Amniotic epithelial cell (primary cell): Measurements from ENCODE around the gene FAM168A.
A peak's percentile ranks its signal among the peaks of the same experiment; 100 is the strongest.

ENCODE experiments used
- DNase-seq: peaks from one replicate; pipeline ENCODE4 v3.0.0-alpha.2; 2010; ENCODE audit warnings: low read depth

The FAM168A gene

DNA sequence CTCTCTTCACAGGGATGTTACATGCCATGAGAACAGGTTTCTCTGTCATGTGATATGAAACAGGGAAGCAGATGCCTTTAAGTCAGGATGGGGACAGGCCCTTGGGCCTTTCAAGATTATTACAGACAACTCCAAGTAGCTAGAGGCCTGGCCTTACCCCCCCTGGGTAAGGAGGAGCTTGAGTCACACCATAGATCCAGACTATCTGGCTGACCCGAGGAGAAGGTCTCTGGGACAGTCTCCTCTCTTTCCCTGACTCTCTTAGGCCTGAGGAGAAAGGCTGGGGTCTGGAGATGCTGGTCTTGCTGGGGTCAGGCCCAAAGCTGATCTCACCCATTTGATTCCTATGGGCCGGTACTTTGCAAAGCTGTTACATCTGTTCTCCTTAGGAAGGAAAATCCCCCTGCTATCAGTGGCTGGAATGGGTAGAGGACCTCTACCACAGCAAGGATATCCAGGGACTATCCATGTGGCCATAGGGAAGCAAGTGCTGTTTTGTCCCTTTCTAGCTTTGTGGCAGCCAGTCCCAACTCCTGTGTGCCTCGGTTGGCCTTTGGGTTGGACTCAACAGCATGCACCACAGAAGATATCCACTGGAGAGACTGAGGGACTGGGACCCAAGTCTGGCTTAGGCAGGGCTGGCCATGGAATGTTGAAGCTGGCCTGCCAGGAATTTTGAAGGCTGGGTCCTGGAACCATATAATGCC lies 196.5 kb downstream of the FAM168A start:
- DNase-seq, result no peak

- DNase-seq, result no peak
Measured at GRCh38 chr11:73400293-73400692, 197.6 kb downstream of the FAM168A start.

DNA sequence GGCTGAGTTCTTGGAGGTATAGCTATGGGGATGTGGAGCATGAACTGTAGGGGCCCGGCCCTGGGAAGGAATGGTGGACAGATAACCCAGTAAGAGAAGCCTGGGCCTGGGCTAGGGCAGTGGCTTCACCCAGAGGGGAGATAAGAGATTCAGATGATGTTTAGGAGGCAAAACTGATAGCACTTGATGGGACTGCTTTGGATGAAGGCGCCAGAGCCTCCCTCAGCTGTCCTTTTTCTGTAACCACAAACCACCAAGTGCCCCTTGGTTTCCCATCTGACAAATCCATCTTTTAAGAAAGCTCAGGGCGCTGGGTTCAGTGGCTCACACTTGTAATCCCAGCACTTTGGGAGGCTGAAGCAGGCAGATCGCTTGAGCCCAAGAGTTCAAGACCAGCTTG lies 198.3 kb downstream of the FAM168A start:
- no peak for DNase-seq

DNA sequence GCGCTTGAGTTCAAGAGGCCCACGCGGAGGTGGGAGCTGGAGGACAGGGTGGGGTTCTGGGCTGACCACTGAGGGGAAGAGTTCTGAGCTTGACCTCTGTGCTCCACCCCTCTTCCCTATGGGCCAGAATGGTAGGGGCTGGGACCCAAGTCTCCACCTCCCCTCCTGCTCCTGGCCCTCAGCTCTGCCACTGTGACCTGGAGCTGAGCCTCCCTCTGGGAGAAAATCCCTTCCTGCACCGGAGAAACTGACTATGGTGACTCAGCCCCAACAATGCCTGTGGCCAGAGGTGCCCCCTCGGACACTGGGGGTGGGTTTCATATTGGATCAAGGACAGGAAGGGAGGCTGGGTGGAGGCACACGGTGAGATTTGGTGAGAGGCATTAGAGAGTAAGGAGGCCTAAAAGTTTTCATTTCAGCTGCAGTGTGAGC lies 198.7 kb downstream of the FAM168A start:
- DNase-seq, result no peak

- no peak for DNase-seq
Measured at GRCh38 chr11:73398721-73399120, 199.2 kb downstream of the FAM168A start.

DNA sequence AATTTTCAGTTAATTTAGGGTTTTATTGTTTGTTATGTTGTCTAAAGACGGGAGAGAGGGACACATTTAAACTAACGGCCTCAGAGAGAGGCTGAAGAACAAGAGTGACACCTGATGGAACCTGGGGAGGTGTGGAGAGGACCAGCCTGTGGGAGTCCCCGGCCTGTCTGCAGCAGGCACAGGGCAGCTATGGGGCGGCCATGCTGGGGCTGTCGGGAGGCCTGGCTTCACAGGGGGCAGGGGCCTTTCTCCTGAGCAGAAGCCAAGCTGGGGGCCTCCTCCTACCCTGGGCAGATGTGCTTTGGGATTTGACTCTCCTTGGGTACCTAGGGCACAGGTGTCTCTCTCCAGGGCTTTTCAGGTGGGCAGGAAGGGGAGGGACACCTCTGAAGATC lies 199.8 kb downstream of the FAM168A start:
- no peak for DNase-seq

GRCh38 chr11:73397468-73398131 lies 200.3 kb downstream of the FAM168A start:
- DNase-seq, result no peak

DNA sequence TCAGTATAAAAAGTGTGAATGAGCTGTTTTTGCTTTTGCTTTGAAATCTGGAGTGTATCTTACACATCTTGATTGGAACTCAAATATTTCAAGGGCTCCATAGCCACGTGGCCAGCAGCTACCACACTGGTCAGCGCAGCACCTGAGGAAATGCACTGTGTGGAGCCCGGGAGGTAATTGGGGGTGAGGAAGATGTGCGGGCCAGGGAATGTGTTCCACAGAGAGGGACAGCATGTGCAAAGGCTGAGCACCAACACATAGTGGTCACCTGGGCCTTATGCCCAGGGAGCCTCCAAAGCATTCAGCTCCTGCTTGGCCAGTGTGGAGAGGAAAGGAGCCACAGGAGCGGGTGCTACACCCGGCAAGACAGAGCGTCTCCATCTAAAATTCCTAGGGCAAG lies 200.9 kb downstream of the FAM168A start:
- DNase-seq, result no peak

DNA sequence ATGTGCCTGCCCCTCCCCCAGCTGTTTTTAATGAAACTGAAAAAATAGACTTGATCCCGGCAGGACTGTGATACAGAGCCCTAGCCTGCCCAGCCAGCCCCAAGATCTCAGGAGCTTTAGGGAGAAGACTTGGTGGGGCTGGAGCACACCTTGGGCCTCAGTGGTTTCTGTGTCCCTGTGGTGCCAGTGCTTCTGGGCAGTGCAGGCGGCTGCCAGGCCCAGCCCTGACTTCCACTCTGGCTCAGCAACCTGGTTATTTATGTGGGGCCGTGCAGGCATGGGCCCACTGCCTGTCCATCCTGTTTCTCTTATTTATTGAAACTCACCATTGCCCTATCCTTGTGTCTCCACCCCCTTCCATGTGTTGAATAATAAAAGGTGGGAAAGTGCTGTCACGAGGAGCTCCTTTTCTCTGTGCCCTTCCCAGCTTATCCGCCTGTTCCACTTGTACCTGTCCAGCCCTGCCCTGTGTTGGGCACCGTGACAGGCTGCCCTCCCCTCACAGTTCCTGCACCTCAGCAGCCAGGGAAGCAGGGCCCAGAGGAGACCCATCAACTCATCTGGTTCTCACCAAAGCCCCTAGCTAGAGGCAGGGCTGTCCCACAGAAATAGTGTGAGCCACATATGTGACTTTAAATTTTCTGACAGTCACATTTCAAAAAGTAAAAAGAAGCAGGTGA lies 201.5 kb downstream of the FAM168A start:
- DNase-seq, result no peak

DNA sequence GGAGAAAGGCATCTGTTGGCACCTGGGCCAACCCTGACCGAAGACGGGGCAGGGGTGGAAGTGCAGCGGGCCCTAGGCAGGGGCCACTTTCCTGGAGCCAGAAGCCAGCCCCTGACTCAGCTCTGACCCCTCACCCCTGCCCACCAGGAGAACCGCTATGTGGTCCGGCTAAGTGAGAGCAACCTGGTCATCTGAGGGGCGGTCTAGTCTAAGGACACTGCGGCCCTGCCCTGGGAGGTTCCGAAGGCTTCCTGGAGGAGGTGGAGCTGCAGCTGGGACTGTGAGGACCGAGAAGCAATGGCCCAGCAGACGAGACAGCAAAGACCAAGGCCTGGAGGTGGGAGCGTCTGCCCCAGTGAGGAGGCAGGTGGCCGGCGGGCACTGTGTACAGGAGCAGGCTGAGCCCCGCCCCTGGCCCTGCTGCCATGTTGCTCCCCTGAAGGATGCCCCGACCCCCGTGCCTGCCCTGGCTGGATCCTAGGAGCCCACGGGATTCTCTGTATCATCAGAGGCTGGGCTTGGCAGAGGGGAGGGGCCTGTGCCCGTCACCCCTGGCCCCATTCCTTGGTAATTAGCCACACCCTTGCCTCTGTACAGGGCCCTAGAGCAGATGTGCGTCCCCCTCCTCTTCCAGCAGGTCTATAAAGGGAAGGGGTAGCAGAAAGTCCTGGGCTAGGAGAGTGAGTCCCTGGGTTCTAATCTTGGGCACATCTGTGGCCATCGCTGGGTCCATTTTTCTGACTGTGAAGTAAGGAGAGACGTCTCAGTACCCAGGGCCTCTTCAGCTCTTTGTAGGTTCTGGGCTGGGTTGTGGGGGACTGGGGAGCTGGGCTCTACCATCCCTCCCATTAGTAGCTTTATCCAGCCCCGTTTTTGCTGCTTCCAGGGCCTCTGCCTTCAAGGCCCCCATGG lies 202.4 kb downstream of the FAM168A start:
- DNase-seq, result no peak

GRCh38 chr11:73394416-73395296 lies 203.3 kb downstream of the FAM168A start:
- no peak for DNase-seq

DNA sequence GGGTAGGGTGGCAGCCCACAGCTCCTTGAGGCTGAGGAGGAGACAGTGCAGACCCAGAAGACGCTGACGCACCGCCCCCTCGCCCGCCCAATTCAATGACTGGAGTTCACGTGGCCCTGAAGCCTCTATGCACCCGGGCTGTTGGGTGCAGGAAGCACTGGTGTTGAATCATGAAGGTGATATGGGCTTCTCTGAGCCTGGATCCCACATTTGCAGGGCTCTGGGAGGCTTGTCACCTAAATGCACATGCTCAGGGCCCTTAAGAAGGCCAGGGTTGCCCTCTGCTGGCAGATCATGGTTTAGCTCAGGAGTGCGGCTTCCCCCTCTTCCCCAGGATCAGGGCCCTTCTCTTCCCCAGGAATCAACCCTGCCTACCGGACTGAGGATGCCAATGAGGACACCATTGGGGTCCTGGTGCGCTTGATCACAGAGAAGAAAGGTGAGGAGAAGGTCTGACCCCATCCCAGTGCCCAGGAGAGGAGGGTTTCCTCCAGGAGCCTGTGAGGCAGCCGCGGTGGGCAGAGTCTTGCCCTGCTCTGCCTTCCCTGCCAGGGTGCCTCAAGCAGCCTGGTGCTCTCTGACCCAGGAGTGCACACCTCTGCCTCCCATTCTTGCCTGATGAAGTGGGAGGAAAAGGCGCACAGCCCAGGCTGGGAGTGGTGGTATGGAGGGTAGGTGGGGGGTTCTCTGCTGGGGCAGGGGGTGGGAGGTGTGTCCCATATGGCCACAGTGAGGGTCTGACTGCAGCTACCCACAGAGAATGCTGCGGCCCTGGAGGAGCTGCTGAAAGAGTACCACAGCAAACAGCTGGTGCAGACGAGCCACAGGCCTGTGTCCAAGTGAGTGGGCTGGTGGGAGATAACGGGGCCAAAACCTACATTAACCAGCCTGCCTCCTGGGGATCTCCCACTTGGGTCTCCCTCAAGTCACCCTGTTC lies 204.2 kb downstream of the FAM168A start:
- peak; percentile 76 for DNase-seq

DNA sequence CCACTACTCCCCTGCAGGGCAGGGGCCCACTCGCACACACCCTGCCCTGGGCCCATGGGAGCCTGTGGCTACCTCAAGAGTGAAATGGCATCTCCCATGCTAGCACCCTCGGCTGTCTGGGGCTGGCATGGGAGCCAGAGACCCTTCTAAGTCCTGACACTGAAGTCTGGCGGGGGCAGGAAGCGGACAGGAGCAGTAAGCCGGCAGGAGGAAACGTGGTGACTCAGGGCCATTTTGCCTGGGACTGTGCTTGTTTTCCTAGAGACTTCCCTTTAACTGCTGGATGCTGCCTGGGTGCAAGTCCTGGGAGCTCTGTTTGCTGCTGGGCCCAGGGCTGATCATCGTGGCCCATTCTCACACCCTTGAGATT lies 204.9 kb downstream of the FAM168A start:
- no peak for DNase-seq

GRCh38 chr11:73392108-73393010 lies 205.6 kb downstream of the FAM168A start:
- DNase-seq, result no peak

GRCh38 chr11:73391665-73392064 lies 206.2 kb downstream of the FAM168A start:
- DNase-seq, result no peak

DNA sequence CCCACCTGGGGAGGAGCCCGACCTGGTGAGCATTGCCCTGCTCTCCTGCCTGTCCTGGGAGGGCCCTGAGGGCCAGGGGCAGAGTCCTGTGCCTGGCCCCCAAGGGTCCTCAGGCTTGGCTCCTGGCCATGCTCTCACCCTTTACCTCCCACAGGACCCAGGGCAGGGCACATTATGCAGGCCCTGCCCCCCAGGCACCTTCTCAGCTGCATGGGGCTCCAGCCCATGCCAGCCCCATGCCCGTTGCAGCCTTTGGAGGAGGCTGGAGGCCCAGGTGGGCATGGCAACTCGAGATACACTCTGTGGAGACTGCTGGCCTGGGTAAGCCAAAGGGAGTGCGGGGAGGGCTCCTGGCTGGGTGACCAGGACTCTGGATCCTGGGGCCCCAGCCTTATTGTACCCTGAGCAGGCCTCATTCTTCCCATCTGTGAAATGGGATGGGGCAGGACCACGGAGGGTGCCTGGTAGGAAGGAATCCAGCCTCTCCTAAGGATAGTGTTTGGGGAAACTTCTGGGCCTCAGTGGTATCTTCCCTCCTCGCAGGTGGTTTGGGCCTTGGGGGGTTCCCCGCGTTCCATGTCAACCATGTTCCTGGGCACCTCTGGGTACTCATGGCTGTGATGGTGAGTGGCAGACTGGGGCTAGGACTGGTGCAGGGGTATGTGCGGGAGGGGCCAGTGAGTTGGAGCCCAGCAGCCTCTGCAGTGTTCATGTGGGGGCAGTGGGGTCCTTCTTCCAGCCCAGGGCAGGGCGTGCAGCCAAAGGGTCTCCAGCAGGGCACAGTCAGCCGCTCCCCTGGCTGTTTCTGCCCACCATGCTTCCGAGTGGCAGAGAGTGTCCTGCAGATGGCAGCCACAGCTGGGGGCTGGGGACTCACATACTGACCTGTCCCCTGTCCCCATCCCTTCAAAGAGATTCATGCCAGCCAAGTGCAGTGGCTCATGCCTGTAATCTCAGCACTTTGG lies 207.0 kb downstream of the FAM168A start:
- DNase-seq, result no peak

DNA sequence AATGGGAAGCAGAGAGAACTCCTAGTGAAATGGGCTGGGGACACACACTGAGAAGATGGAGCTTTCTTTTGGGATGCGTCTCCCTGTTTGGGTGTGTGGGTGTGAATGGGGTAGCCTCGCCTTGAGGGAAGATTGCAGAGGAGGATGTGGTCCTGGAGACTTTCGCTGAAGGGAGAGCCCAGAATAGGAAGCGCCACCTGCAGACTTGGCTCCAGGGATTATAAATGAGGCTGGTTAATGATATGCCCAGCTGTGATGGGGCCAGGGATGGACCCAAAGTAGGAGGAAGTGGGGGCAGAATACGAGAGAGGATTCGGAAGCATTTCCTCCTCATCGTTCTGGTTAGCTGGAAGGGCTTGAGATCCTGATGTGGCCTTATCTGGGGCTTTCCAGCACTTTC lies 208.0 kb downstream of the FAM168A start:
- no peak for DNase-seq

- DNase-seq, result no peak
Measured at GRCh38 chr11:73389134-73389525, 208.8 kb downstream of the FAM168A start.
